Activated naive CD8-positive, alpha-beta T cell treated with anti-CD3 and anti-CD28 coated beads, Interleukin-2, amount 10 ng/mL, durations not matched to agents 7 days and 5 days (primary cell): ENCODE results near the gene SCN2B. TPM values are rescaled to one million over a fixed set of nuclear protein-coding genes. Genes with fewer than 3 reads are reported as not detected.

ENCODE experiments used
- ATAC-seq: fragments of 150-1000 bp; cut with Tn5 transposase; one replicate; pipeline ENCODE4 v1.10.0; 2021; ENCODE audit warnings: low read depth, moderate library complexity
- POLR2A ChIA-PET: fragments of 350-600 bp; sonication (Branson Sonifier 250); formaldehyde crosslinking; loops from one replicate; lab custom pipeline; 2021; ENCODE audit warnings: antibody characterized with exemption; lab: Charles Lee
- DNase-seq: peaks from one replicate; pipeline ENCODE4 v3.0.0; 2021
- H3K27ac Mint-ChIP-seq: one replicate; pipeline ENCODE4 v1.8.0; 2022; ENCODE audit warnings: mild to moderate bottlenecking, mixed read lengths
- H3K27me3 Mint-ChIP-seq: one replicate; pipeline ENCODE4 v1.8.0; 2022; ENCODE audit warnings: mild to moderate bottlenecking, moderate library complexity, mixed read lengths
- H3K36me3 Mint-ChIP-seq: one replicate; pipeline ENCODE4 v1.8.0; 2021; ENCODE audit warnings: mild to moderate bottlenecking, mixed read lengths
- H3K4me1 Mint-ChIP-seq: one replicate; pipeline ENCODE4 v1.8.0; 2021; ENCODE audit warnings: mixed read lengths
- H3K4me3 Mint-ChIP-seq: one replicate; pipeline ENCODE4 v1.8.0; 2022; ENCODE audit warnings: mild to moderate bottlenecking, moderate library complexity, mixed read lengths
- H3K9me3 Mint-ChIP-seq: one replicate; pipeline ENCODE4 v1.8.0; 2021; ENCODE audit warnings: mixed read lengths
- total RNA-seq, 2 experiments: library from RNA; stranded (reverse); gene quantifications; one replicate each; pipeline ENCODE4 v1.2.3, GENCODE V29; 2021

The SCN2B gene
- total RNA-seq, 2 experiments from 2014 or later: not detected

DNA sequence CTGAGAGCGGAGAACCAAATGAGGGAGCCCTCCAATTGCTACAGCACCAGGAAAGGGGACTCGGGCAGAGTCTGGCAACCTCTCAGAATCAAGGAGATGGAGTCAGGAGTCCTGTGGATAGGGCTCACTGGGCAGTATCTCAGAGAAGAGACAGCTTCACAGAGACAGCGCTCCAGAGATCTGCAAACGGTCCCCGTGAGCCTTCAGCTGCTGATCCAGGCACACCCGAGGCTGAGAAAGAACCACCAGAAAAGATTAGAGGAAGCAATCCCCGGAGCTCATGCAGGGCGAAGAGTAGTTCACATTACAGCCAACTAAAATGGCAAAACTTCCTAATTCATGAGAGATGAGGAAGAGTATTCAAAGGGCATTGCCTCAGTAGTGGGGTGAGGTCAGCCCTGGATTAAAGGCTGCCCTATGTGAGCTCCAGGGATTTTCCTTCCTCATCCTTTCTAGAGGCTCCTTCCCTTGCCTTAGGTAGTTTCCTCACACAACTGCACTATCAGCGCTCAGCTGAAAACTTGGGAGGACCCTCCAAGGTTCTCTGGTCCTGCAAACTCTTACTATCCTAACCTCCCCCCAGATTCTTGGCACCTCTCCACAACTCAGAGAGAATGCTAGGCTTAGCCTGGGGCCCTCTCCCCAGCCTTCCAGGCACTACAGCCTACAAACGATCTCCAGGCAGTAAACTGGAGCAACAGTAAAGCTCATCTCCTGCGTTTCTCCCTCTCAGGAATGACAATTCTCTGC is 47.5 kb downstream of the SCN2B start:
- POLR2A ChIA-PET: no interaction called here
- DNase-seq (no peak), ATAC-seq (no peak)
- H3K4me1 Mint-ChIP-seq: peaks cover 11% of the 10 kb centered on the region
- no peaks in the 10 kb centered on the region for H3K36me3 Mint-ChIP-seq
- no peaks in the 10 kb centered on the region for H3K9me3 Mint-ChIP-seq
- H3K27me3 Mint-ChIP-seq: peaks cover 16% of the 10 kb centered on the region
- H3K27ac Mint-ChIP-seq: no peak overlapping the region
- H3K4me3 Mint-ChIP-seq: no peak overlapping the region

DNA sequence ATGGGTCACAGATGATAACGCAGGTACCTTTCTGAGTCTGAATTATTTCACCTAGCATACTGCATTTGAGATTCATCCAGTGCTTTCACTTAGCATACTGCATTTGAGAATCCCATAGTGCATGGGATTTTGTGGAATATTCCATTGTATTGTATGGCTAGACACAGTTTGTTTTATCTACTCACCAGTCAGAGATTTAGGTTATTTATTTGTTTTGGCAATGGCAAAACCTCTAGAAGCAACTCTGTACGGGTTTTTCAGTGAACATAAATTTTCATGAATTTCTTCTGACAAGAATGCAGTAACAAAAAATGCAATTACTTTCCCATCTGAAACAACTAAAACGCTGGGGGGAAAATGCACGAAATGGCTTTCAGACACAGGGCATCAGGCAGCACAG is 48.1 kb downstream of the SCN2B start:
- Mint-ChIP-seq H3K4me3 (no peak overlapping the region), H3K4me1 (peaks cover 11% of the 10 kb centered on the region), H3K27me3 (peaks cover 16% of the 10 kb centered on the region), H3K9me3 (no peaks in the 10 kb centered on the region), H3K27ac (no peak overlapping the region), H3K36me3 (no peaks in the 10 kb centered on the region)
- DNase-seq (no peak), ATAC-seq (no peak)
- POLR2A ChIA-PET: no interaction called here

DNA sequence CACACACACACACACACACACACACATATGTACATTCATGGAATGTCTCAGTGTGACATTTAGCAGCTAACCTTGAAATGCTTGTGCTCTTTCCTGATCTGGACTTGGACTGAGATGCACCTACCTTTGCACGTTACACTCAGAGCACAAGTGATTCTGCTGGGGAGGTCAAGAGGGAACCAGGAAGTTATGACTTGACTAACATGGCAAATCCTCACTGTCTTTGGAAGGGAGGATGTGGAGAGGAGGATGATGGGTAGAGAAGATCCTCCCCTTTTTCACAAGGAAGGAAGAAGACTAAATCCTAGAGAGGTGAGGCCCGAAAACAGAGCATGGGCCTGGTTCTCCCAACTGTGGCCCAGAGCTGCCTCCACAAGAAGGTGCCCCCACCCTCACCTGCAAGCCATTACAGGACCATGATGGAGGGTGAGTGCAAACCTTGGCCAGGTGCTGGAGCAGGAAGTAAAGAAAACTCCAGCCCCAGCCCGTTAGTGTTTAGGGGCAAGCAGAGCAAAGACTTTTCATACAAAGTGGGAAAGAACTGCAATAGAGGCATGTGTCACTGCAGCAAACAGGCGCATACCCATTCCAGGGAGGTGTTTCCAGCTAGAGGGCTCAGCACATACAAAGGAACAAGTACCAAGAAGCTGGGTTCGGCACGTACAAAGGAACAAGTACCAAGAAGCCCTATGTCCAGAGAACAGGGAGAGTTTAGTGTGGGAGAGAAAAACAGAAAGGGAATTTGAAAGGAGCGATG is 50.2 kb downstream of the SCN2B start:
- no peak for ATAC-seq
- Mint-ChIP-seq H3K9me3 (peaks cover 2% of the 10 kb centered on the region), H3K4me1 (peaks cover 11% of the 10 kb centered on the region), H3K36me3 (no peaks in the 10 kb centered on the region), H3K27ac (peak overlapping the region; percentile 11), H3K27me3 (peaks cover 13% of the 10 kb centered on the region), H3K4me3 (no peak overlapping the region)
- no peak for DNase-seq
- POLR2A ChIA-PET: no interaction called here

GRCh38 chr11:118124929-118125535 is 51.4 kb downstream of the SCN2B start:
- POLR2A ChIA-PET: no interaction called here
- Mint-ChIP-seq H3K27ac (no peak overlapping the region), H3K36me3 (peaks cover 9% of the 10 kb centered on the region), H3K4me3 (no peak overlapping the region), H3K9me3 (peaks cover 10% of the 10 kb centered on the region), H3K27me3 (peaks cover 13% of the 10 kb centered on the region), H3K4me1 (peaks cover 13% of the 10 kb centered on the region)
- DNase-seq: no peak
- no peak for ATAC-seq

DNA sequence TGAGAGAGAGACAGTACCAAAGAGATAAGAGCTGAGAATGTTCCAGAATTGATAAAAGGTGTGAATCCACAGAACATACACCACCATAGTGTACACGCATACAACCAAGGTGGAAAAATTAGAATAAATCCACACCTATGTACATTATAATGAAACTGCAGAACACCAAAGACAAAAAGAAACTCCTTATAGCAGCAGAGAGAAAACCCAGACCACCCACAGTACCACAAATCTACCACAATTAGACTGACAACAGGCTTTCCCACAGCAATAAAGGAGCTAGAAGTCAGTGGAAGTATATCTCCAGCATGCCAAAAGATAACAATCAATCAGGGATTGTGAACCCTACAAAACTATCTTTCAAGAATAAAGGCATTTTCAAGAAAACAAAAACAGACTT is 55.6 kb downstream of the SCN2B start:
- Mint-ChIP-seq H3K27me3 (no peaks in the 10 kb centered on the region), H3K4me1 (peaks cover 27% of the 10 kb centered on the region), H3K9me3 (peaks cover 15% of the 10 kb centered on the region), H3K4me3 (no peak overlapping the region), H3K36me3 (peaks cover 15% of the 10 kb centered on the region), H3K27ac (no peak overlapping the region)
- POLR2A ChIA-PET: no interaction called here
- ATAC-seq (no peak), DNase-seq (no peak)

GRCh38 chr11:118117790-118118601 is 58.4 kb downstream of the SCN2B start:
- Mint-ChIP-seq H3K4me1 (peaks cover 50% of the 10 kb centered on the region), H3K36me3 (peaks cover 24% of the 10 kb centered on the region), H3K9me3 (peaks cover 15% of the 10 kb centered on the region), H3K27me3 (no peaks in the 10 kb centered on the region), H3K4me3 (peak overlapping the region; percentile 67), H3K27ac (peak overlapping the region; percentile 83)
- POLR2A ChIA-PET: interaction anchor here (1.1 kb wide), 1 partner anchor 10 kb away, joined by 3 read pairs; no protein-coding TSS in a partner anchor
- ATAC-seq (peak; percentile 96), DNase-seq (peak; percentile 60)

DNA sequence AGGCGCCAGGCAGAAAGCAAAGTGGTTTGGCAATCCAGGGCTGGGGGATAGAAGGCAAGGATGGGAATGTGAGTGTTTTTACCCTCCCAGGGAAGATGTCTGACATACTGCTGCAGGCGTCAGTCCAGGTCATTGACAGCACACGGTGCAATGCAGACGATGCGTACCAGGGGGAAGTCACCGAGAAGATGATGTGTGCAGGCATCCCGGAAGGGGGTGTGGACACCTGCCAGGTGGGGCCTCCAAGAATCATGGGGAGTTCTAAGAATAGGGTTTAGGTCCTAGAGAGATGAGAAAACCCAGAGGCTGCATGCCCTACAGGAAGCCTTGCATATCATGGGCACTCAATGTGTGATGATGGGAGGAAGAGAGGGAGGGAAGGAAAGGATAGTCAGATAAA is 61.4 kb downstream of the SCN2B start:
- peak overlapping the region; percentile 67 for H3K27ac Mint-ChIP-seq
- DNase-seq (no peak), ATAC-seq (no peak)
- peaks cover 58% of the 10 kb centered on the region for H3K4me1 Mint-ChIP-seq
- peaks cover 5% of the 10 kb centered on the region for H3K9me3 Mint-ChIP-seq
- POLR2A ChIA-PET: interaction anchor here (0.5 kb wide), 1 partner anchor 953 kb away, joined by 5 read pairs; no protein-coding TSS in a partner anchor
- peaks cover 15% of the 10 kb centered on the region for H3K36me3 Mint-ChIP-seq
- H3K4me3 Mint-ChIP-seq: peak overlapping the region; percentile 53
- no peaks in the 10 kb centered on the region for H3K27me3 Mint-ChIP-seq

DNA sequence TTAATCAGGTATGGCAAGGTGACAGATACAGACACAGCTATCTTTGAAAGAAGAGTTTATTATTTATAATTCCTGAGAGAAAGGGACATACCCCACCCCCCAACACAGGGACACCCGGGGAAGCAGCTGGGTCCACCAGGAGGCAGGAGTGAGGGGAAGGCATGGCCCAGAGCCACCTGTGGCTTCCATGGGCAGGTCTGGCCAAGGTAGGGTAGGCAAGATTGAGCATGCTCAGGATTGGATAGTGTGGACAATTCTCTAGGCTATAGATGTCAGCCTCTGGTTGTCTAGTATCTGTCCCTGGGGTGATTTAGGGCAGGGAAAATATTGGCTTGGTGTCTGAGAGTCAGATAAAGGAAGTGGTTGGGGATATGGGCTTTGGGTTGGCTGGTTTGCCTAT is 62.2 kb downstream of the SCN2B start:
- peaks cover 12% of the 10 kb centered on the region for H3K36me3 Mint-ChIP-seq
- no peak for DNase-seq
- H3K4me3 Mint-ChIP-seq: peak overlapping the region; percentile 53
- POLR2A ChIA-PET: interaction anchor here (0.7 to 1.1 kb wide), 2 partner anchors 22 to 457 kb away, joined by 3 to 4 read pairs; no protein-coding TSS in a partner anchor
- peak overlapping the region; percentile 67 for H3K27ac Mint-ChIP-seq
- ATAC-seq: peak; percentile 24
- H3K4me1 Mint-ChIP-seq: peaks cover 55% of the 10 kb centered on the region
- peaks cover 2% of the 10 kb centered on the region for H3K9me3 Mint-ChIP-seq
- H3K27me3 Mint-ChIP-seq: no peaks in the 10 kb centered on the region

- no peaks in the 10 kb centered on the region for H3K9me3 Mint-ChIP-seq
- POLR2A ChIA-PET: no interaction called here
- DNase-seq: no peak
- peaks cover 45% of the 10 kb centered on the region for H3K4me1 Mint-ChIP-seq
- H3K27me3 Mint-ChIP-seq: no peaks in the 10 kb centered on the region
- no peak for ATAC-seq
- no peak overlapping the region for H3K4me3 Mint-ChIP-seq
- peaks cover 8% of the 10 kb centered on the region for H3K36me3 Mint-ChIP-seq
- no peak overlapping the region for H3K27ac Mint-ChIP-seq
Measured at GRCh38 chr11:118112711-118113430, 63.6 kb downstream of the SCN2B start.

Other genes with a start within 250 kb of the SCN2B start
- 1 to 10 TPM; 2.7 to 5.0 TPM for gene TMPRSS13, start 247.2 kb downstream of the SCN2B start, total RNA-seq
- gene IL10RA, start 190.2 kb downstream of the SCN2B start, total RNA-seq: 100 to 1,000 TPM; 304 TPM
- under 1 TPM; 0.30 to 0.40 TPM for gene TMPRSS4, start 99.6 kb downstream of the SCN2B start, total RNA-seq
- 1 to 10 TPM; 3.0 to 3.1 TPM for gene SMIM35, start 89.7 kb downstream of the SCN2B start, total RNA-seq
- gene SCN4B, start 23.8 kb downstream of the SCN2B start, total RNA-seq: under 1 TPM in 1 of 2 experiments, not detected in 1; 0.17 TPM
- 100 to 1,000 TPM; 181 to 189 TPM for gene JAML, start 48.4 kb upstream of the SCN2B start, total RNA-seq
- 10 to 100 TPM; 24.5 to 29.8 TPM for gene MPZL3, start 75.7 kb upstream of the SCN2B start, total RNA-seq
- 1 to 10 TPM; 8.2 to 9.2 TPM for gene MPZL2, start 87.7 kb upstream of the SCN2B start, total RNA-seq
- 100 to 1,000 TPM; 607 to 630 TPM for gene CD3E, start 128.1 kb upstream of the SCN2B start, total RNA-seq
- 100 to 1,000 TPM; 424 to 433 TPM for gene CD3D, start 166.1 kb upstream of the SCN2B start, total RNA-seq
- gene CD3G, start 167.7 kb upstream of the SCN2B start, total RNA-seq: 100 to 1,000 TPM; 199 to 212 TPM
- gene UBE4A, start 183.0 kb upstream of the SCN2B start, total RNA-seq: 10 to 100 TPM; 43.4 to 44.4 TPM
- 100 to 1,000 TPM; 202 to 224 TPM for gene ATP5MG, start 225.0 kb upstream of the SCN2B start, total RNA-seq